ELF-1 (cell line): ENCODE measurements around the gene LALBA.
"Not testable (repeated sequence)": the region's sequence is repeated elsewhere in the genome, so short reads cannot be mapped to it uniquely, and the experiment has no call there.

ENCODE experiments used
- DNase-seq: peaks from one replicate; pipeline ENCODE4 v3.0.0-alpha.2; 2016; ENCODE audit warnings: low read depth, low spot score

The LALBA gene

GRCh38 chr12:48569946-48570345 is at the start of gene LALBA:
LALBA (minus strand) TSS chr12:48570046; CDS start chr12:48570020, 26 bp downstream.
- no peak for DNase-seq

GRCh38 chr12:48618541-48618940 is 48.7 kb upstream of the LALBA start:
- DNase-seq, result peak; percentile 89

- DNase-seq, result no peak
Observed at GRCh38 chr12:48615681-48616080, 45.8 kb upstream of the LALBA start.

- DNase-seq, result no peak
Observed at GRCh38 chr12:48613321-48613720, 43.5 kb upstream of the LALBA start.

GRCh38 chr12:48602192-48602989 is 32.5 kb upstream of the LALBA start:
- no peak for DNase-seq

- DNase-seq, result peak; percentile 80
Observed at GRCh38 chr12:48601013-48601756, 31.3 kb upstream of the LALBA start.

- DNase-seq, result no peak
Observed at GRCh38 chr12:48600552-48600951, 30.7 kb upstream of the LALBA start.

GRCh38 chr12:48592591-48593086 is 22.8 kb upstream of the LALBA start:
- DNase-seq, result no peak

- DNase-seq, result no peak
Observed at GRCh38 chr12:48586361-48586760, 16.5 kb upstream of the LALBA start.

- no peak for DNase-seq
Observed at GRCh38 chr12:48583728-48584127, 13.9 kb upstream of the LALBA start.

GRCh38 chr12:48580831-48581230 is 11.0 kb upstream of the LALBA start:
- no peak for DNase-seq

GRCh38 chr12:48572326-48572725 is 2.5 kb upstream of the LALBA start:
- no peak for DNase-seq

- DNase-seq, result no peak
Observed at GRCh38 chr12:48567731-48568130, 2.1 kb downstream of the LALBA start.

GRCh38 chr12:48557919-48558318 is 11.9 kb downstream of the LALBA start:
- no peak for DNase-seq

GRCh38 chr12:48556631-48557030 is 13.2 kb downstream of the LALBA start:
- DNase-seq, result peak; percentile 14

GRCh38 chr12:48553666-48554343 is 16.0 kb downstream of the LALBA start:
- peak; percentile 72 for DNase-seq

GRCh38 chr12:48551636-48552035 is 18.2 kb downstream of the LALBA start:
- not testable (repeated sequence) for DNase-seq

GRCh38 chr12:48547012-48547411 is 22.8 kb downstream of the LALBA start:
- not testable (repeated sequence) for DNase-seq

GRCh38 chr12:48545833-48546469 is 23.9 kb downstream of the LALBA start:
- no peak for DNase-seq

GRCh38 chr12:48542300-48542928 is 27.4 kb downstream of the LALBA start:
- DNase-seq, result peak; percentile 54

GRCh38 chr12:48536602-48537001 is 33.2 kb downstream of the LALBA start:
- no peak for DNase-seq
